GM19193 (cell line): Measurements from ENCODE around the gene TSHZ2.

ENCODE experiments used
- POLR2A ChIP-seq: IDR thresholded peaks from 4 replicates; pipeline ENCODE4 v1.6.1; 2011; ENCODE audit not compliant: insufficient read depth, insufficient read length; ENCODE audit errors: extremely low read depth

Gene TSHZ2

DNA sequence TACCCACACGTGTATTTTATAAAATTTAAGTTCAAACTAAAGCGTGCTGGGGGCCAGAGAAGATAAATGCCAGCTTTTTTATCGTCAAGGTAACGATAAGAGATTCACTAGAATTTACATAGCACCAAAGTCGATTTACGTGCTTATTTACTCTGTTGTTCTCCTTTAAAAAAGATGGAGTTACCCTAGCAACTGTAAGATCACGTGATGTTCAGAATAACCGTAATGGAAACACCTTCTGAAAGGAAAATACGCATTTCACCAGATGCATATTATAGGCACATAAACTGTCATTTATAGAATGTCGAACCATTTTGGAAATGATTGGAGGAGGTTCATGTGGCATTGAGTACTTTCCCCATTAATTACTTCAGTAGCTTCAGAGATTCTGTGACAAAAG is 207.6 kb downstream of the TSHZ2 start:
- no peak for TF ChIP-seq POLR2A

DNA sequence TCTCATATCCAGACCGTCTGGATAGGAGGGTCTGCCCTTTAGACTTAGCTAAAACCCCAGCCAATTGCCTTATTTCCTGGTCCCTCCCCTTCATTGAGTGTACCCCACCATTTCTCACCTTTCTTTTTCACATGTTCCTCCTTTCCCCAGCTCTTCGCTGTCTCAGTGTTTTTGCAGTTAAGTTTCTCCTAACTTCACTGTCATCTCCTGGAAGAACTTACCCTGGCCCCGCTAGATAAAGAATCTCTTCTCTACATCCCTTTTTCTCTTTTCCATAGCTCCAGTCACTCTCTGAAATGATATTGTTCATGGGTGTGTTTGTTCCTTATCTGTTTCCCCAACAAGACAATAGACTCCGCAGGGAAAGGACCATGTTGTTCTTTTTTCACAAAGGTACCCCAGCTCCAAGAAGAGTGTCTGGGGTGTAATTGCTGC is 208.8 kb downstream of the TSHZ2 start:
- TF ChIP-seq POLR2A = no peak

- TF ChIP-seq POLR2A = no peak
Measured at GRCh38 chr20:53181866-53182376, 209.8 kb downstream of the TSHZ2 start.

DNA sequence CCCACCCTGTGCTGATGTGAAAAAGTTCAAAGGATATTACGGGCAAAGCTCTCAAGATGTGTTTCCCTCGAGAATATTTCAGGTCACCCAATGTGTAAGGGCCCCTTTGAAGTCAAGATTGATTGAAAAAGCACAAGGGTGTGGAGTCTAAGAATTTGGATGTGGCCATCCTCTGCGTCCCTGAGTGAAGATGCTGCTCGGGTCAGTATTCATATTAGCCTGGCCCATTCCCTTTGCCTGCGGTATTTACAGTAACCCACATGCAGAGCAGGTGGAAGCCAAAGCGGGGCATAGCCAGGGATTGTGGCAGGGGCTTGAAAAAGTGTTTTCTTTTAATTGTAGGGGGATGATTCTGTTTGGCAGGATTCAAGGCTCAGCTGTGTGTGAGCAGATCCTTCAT is 211.0 kb downstream of the TSHZ2 start:
- TF ChIP-seq POLR2A = no peak

- no peak for TF ChIP-seq POLR2A
Measured at GRCh38 chr20:53186635-53187034, 214.5 kb downstream of the TSHZ2 start.

- no peak for TF ChIP-seq POLR2A
Measured at GRCh38 chr20:53187392-53188068, 215.4 kb downstream of the TSHZ2 start.

DNA sequence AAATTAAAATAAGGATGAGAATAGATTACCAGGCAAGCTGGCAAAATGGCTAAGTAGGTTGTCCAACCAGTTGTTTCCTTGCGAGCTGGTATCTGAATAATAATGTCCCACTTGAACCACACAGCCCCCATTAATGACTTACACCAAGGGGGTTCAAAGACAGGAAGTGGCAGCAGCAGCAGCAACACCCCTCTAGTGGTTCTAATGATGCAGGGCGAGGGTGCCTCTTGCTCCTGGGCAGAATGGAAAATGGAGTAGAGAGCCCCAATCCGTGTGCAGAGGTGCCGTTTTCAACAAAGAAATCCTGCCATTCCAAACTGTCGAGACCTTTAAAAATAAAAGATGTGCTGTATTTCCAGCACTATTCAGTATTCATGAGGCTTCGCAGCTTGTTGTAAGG is 218.1 kb downstream of the TSHZ2 start:
- no peak for TF ChIP-seq POLR2A

DNA sequence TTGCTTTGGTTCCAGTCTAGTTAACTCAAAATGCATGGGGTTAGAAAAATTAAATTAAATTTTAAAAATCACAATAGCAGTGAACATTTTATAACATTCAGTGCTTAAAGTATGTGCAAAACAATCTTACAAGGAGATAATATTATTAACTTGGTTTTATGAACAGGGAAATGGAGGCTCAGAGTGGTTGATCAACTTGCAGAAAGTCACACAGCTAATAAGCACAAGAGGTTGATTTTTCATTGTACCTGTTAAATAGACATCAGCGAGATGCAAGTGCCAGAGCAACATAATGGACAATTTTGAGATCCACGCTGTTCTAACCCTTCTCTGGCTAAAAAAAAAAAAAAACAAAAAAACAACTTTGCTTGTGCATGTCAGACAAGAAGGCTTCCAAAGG is 219.8 kb downstream of the TSHZ2 start:
- TF ChIP-seq POLR2A = no peak

DNA sequence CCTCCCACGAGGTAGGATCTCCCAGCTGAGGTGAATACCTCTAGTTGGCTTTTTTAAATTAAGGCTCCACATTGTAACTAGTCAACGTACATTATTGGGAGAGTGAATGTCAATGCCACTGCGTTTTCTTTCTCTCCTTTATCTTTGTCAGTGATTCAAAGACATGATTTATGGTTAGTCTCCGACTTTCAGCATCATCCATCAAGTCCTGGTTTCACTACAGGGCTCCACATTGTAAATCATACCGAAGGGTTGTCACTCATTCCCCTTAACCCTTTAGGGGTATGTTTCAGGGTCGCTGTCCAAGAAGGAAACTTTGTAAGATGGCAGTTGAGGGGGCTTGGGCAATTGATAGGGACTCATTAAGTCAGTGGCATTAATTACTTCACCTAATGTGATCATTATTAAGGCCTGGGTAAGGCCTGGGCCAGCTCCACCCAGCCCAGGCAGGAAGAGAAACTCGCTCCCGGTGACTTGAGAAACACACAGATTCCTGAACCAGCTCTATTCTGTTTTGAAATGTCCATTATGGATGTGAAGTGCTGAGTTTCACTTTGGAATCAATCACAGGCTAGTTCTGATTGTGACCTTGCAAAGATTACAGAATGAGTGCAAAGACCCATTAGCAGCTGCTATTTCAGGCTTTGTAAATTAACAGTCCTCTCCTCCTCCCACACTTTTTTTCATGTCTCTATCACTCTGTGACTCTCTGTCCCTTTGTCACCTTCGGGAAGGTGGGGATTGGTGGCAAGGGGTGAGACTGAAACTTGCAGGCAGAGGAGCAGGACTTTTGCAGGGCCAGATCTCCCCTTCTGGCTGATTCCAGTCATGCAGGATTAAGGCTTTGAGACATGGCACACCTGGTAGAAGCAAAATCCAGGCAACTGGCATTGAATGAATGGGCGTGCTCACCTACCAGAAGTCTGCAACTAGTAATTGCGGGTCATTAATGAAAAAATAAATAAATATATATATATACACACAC is 222.4 kb downstream of the TSHZ2 start:
- TF ChIP-seq POLR2A = no peak

GRCh38 chr20:53195876-53196610 is 223.9 kb downstream of the TSHZ2 start:
- no peak for TF ChIP-seq POLR2A

DNA sequence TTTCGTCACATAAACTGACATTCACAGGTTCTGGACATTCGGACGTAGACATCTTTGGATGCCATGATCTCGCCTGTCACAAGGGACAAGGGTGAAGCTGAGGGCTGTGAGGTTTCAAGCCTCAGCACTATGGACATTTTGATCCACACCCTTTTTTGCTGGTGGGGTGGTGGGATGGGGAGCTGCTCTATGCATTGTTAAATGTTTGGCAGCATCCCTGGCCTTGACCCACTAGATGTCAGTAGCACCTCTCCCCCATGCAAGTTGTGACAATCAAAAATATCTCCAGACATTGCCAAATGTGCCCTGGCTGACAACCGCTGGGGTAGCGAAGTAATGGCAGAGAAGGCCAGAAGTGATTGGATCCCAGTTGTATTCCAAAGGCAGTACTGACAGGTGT is 229.4 kb downstream of the TSHZ2 start:
- no peak for TF ChIP-seq POLR2A

GRCh38 chr20:53202777-53203176 is 230.6 kb downstream of the TSHZ2 start:
- TF ChIP-seq POLR2A = no peak

- no peak for TF ChIP-seq POLR2A
Measured at GRCh38 chr20:53205046-53205445, 232.9 kb downstream of the TSHZ2 start.

DNA sequence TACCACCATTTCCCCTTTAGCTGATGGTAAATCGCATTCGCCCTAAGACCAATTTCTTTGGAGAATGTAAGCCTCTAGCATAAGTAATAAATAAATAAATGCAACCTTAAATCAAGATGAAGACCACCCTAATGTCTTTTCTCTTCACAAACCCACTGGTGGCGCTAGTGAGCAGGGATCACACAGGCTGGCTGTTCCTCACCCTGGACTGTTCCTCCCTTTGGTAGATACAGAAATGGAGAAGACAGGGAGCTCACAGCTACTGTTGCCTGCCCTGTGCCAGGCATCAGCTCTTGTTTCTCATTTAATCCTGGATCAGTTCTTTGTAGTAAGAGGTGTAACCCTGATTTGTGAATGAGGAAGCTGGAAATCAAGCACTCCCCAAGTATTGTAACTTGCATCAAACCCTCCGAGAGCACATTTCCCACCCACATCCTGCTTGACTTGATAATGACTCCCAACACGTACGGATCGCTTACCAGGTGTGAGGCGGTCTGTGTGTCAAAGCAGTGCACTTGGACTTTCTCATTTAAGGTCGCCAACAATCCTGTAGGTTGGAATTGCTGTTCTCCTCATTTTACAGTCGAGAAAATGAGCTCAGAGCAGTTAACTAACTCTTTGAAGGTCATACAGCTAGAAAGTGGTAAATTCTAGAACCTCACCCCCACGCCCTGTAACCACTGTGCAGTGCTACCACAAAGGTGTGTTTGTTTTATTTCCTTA is 236.1 kb downstream of the TSHZ2 start:
- no peak for TF ChIP-seq POLR2A

DNA sequence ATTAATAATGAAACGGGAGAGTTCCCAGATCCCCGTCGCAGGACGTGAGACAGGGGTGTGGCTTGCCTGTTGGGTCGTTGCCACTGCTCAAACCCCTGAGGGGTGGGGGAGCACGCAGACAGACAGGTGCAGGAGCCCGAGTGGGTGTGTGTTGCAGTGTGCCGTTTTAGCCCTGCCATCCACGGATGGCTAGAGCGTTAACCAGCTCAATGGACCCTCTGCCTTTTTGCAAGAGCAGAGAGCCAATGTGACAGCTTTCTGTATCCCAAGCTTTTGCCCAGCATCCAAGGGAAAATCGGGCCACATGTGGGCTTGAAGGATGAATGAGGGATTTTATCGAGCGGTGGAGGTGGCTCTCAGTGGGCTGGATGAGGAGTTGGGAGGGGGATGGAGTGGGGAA is 237.9 kb downstream of the TSHZ2 start:
- TF ChIP-seq POLR2A = no peak

DNA sequence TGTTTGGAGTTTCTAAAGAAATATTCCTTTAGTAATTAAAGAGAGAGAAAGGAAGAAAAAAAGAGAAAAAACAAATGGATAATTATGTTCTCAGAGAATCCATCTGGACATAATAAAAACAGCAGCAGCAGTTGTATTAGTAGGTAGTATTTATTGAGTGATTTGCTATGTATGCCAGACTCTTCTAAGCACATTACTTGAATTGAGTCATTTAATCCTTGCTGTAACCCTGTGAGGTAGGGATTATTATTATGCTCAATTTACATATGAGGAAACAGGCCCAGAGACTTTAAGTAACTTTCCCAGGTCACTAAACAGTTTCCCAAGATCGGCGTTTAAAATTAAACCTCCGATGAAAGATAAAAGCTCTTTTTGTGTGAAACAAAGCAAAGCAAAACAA is 238.8 kb downstream of the TSHZ2 start:
- no peak for TF ChIP-seq POLR2A
